ENCODE results near the gene WNT10A.

DNA sequence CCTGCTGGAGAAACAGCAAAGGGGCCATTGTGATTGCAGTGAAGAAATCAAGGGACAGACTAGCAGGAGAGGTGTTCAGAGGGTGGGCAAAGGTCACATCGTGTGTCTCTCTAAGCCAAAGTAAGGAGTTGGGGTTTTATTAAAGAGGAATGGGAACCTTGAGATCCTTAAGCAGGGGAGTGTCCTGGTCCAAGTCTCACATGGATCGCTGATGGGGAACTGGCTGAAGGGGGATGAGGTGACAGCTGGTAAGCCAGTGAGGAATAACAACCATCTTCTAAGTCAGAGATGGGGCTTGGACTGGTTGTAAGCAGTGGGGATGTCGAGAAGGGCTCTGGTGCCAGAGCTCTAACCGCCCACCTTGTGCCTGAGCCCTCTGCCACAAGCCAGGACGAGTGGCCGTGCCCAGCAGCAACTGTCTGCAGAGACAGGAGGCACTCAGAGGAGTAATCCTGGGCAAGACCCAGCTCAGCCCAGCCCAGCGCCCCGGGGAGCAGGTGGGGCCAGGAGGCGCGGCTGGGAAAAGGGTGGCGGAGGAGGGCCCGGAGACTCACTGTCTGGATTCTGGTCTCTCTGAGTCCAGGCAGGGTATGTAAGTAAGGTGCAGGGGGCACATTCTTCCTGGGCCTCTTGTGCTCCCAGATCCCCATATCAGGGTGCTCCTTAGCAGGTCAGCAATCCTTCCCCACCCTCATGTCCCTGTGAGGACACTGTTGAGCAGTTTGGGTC lies 13.7 kb downstream of the WNT10A start:
- TF ChIP-seq, protein P1, sequence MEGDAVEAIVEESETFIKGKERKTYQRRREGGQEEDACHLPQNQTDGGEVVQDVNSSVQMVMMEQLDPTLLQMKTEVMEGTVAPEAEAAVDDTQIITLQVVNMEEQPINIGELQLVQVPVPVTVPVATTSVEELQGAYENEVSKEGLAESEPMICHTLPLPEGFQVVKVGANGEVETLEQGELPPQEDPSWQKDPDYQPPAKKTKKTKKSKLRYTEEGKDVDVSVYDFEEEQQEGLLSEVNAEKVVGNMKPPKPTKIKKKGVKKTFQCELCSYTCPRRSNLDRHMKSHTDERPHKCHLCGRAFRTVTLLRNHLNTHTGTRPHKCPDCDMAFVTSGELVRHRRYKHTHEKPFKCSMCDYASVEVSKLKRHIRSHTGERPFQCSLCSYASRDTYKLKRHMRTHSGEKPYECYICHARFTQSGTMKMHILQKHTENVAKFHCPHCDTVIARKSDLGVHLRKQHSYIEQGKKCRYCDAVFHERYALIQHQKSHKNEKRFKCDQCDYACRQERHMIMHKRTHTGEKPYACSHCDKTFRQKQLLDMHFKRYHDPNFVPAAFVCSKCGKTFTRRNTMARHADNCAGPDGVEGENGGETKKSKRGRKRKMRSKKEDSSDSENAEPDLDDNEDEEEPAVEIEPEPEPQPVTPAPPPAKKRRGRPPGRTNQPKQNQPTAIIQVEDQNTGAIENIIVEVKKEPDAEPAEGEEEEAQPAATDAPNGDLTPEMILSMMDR (IDR thresholded peaks at IDR 0.05): no peak
- TF ChIP-seq ZFX (IDR thresholded peaks at IDR 0.05; ENCODE audit: borderline replicate concordance): no peak

All from 22Rv1 (cell line).